ENCODE measurements around the gene CCDC74A.
"Not testable (repeated sequence)": the region's sequence is repeated elsewhere in the genome, so short reads cannot be mapped to it uniquely, and the experiment has no call there.

DNA sequence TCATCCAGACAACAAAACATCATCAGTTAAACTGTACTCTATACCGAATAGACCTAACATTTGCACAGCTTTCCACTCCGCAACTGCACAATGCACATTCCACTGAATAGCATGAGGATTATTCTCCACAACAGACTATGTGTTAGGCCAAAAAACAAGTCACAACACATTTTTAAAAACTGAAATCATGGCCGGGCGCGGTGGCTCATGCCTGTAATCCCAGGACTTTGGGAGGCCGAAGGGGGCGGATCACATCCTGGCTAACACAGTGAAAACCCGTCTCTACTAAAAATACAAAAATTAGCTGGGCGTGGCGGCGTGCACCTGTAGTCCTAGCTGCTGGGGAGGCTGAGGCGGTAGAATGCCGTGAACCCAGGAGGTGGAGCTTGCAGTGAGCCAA is 11.2 kb downstream of the CCDC74A start:
- TF ChIP-seq POLR2A (IDR thresholded peaks at IDR 0.05), result not testable (repeated sequence)
- TF ChIP-seq, protein P1, sequence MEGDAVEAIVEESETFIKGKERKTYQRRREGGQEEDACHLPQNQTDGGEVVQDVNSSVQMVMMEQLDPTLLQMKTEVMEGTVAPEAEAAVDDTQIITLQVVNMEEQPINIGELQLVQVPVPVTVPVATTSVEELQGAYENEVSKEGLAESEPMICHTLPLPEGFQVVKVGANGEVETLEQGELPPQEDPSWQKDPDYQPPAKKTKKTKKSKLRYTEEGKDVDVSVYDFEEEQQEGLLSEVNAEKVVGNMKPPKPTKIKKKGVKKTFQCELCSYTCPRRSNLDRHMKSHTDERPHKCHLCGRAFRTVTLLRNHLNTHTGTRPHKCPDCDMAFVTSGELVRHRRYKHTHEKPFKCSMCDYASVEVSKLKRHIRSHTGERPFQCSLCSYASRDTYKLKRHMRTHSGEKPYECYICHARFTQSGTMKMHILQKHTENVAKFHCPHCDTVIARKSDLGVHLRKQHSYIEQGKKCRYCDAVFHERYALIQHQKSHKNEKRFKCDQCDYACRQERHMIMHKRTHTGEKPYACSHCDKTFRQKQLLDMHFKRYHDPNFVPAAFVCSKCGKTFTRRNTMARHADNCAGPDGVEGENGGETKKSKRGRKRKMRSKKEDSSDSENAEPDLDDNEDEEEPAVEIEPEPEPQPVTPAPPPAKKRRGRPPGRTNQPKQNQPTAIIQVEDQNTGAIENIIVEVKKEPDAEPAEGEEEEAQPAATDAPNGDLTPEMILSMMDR (IDR thresholded peaks at IDR 0.05), result not testable (repeated sequence)

Data from body of pancreas (tissue), 4 donors.